Measurements from ENCODE around the gene TDRD15. TPM values are rescaled to one million over a fixed set of nuclear protein-coding genes. Genes with fewer than 3 reads are reported as not detected.

Gene TDRD15
- total RNA-seq, 1 experiment from 2014 or later = not detected

GRCh38 chr2:21181957-21182356, 58.2 kb downstream of the TDRD15 start:
- H3K27me3 ChIP-seq (ENCODE audit: insufficient read depth, low read length) = no peaks in the 10 kb centered on the region
- H2AFZ ChIP-seq (ENCODE audit: low read length) = no peak overlapping the region
- peaks cover 4% of the 10 kb centered on the region; the same call in 1 of the 2 replicates for H3K4me1 ChIP-seq (ENCODE audit: insufficient read depth, low read length)
- H4K91ac ChIP-seq (ENCODE audit: insufficient read length, low read depth, low read length) = no peak overlapping the region
- Mint-ChIP-seq H3K4me1 (peaks cover 9 to 20% of the 10 kb centered on the region in 2 experiments), H3K27ac (peak overlapping the region in 2 of 3 experiments; percentile 30 to 40; a peak in 1 of 7 replicates), H3K36me3 (ENCODE audit: insufficient read depth in 1 of 3, low read depth in 3 of 3) (peaks cover 0 to 1% (median 0%) of the 10 kb centered on the region in 3 experiments; a peak in 1 of 7 replicates), H3K4me3 (no peak overlapping the region), H3K9me3 (peaks cover 1 to 2% of the 10 kb centered on the region in 2 experiments; a peak in 2 of 5 replicates), H3K27me3 (ENCODE audit: low read depth) (no peaks in the 10 kb centered on the region; the same call in 1 of the 2 replicates)
- H3K14ac ChIP-seq (ENCODE audit: insufficient read depth, low read length) = no peak overlapping the region
- H3K9ac ChIP-seq (ENCODE audit: extremely low read depth, insufficient read length, low read length) = no peak overlapping the region
- no peak for TF ChIP-seq CTCF (conservative IDR thresholded peaks at IDR 0.05)
- H4K20me1 ChIP-seq (ENCODE audit: control insufficient read depth, insufficient read depth, insufficient read length) = no peaks in the 10 kb centered on the region
- WGBS (ENCODE audit: extremely low coverage, insufficient read length, low lambda C conversion rate) = no CpG with 5 or more reads among the region's 5 CpGs
- no peak overlapping the region for H2BK12ac ChIP-seq (ENCODE audit: insufficient read length, low read depth, low read length)
- no peak overlapping the region for H2BK20ac ChIP-seq (ENCODE audit: low read depth, low read length, poor library complexity, severe bottlenecking)
- no peak overlapping the region for H4K5ac ChIP-seq (ENCODE audit: insufficient read length, low read depth, low read length)
- no peaks in the 10 kb centered on the region for H3K79me2 ChIP-seq (ENCODE audit: insufficient read depth, low read length)
- no peak overlapping the region for H3T11ph ChIP-seq (ENCODE audit: low read length)
- no peak overlapping the region for H3K18ac ChIP-seq (ENCODE audit: insufficient read length, low read depth, low read length)
- no peak overlapping the region for H2BK5ac ChIP-seq (ENCODE audit: insufficient read length, low read length)
- H3K79me1 ChIP-seq (ENCODE audit: insufficient read depth, low read depth, low read length, poor library complexity, severe bottlenecking) = no peaks in the 10 kb centered on the region
- no peak overlapping the region for H2AK5ac ChIP-seq (ENCODE audit: insufficient read length, low read length)
- H3K23ac ChIP-seq (ENCODE audit: insufficient read length, low read depth, low read length) = no peak overlapping the region
- H3K23me2 ChIP-seq (ENCODE audit: insufficient read length, low read depth, low read length, poor library complexity, severe bottlenecking) = no peaks in the 10 kb centered on the region
- no peak overlapping the region for H3K4me2 ChIP-seq (ENCODE audit: insufficient read depth, insufficient read length, low read length)
- DNase-seq = no peak
- H3K56ac ChIP-seq (ENCODE audit: insufficient read length, low read depth, low read length) = no peak overlapping the region
- no peak overlapping the region for H4K8ac ChIP-seq (replicated peaks; ENCODE audit: insufficient read length, low read depth, low read length)
- no peak overlapping the region for H2BK120ac ChIP-seq (ENCODE audit: low read depth, low read length, poor library complexity, severe bottlenecking)
- H3K27ac ChIP-seq (ENCODE audit: insufficient read length, low read depth, low read length) = no peak overlapping the region
- H3K4ac ChIP-seq (ENCODE audit: low read depth, low read length) = no peak overlapping the region
- no peak overlapping the region for H2BK15ac ChIP-seq (ENCODE audit: low read depth, low read length)
- no peaks in the 10 kb centered on the region for H3K9me3 ChIP-seq (ENCODE audit: control insufficient read depth, low read depth, low read length)
